Astrocyte (in vitro differentiated cells and primary cell): Measurements from ENCODE around the gene ANGEL1. TPM values are rescaled to one million over a fixed set of nuclear protein-coding genes. Genes with fewer than 3 reads are reported as not detected.

Experiments used
- DNase-seq: peaks from one replicate; pipeline ENCODE4 v3.0.0-alpha.2; 2010; ENCODE audit warnings: low read depth
- FAIRE-seq: peaks from 2 replicates; lab custom pipeline; 2011; peaks lifted over from hg19 to GRCh38; lab: Jason Lieb, UNC
- H2AFZ ChIP-seq: 2 replicates; pipeline ENCODE4 v1.6.0; 2012; ENCODE audit warnings: low read depth, low read length, inconsistent platforms
- H3K27ac ChIP-seq: 2 replicates; pipeline ENCODE4 v1.5.1; 2011; ENCODE audit warnings: low read depth, low read length, inconsistent platforms
- H3K27me3 ChIP-seq: 2 replicates; pipeline ENCODE4 v1.6.0; 2011; ENCODE audit warnings: low read length, inconsistent platforms; ENCODE audit not compliant: insufficient read depth
- H3K36me3 ChIP-seq: 2 replicates; pipeline ENCODE4 v1.5.1; 2011; ENCODE audit warnings: low read length, inconsistent platforms; ENCODE audit not compliant: insufficient read depth
- H3K4me1 ChIP-seq: 2 replicates; pipeline ENCODE4 v1.5.1; 2011; ENCODE audit warnings: low read length, inconsistent platforms; ENCODE audit not compliant: insufficient read depth
- H3K4me2 ChIP-seq: 2 replicates; pipeline ENCODE4 v1.6.0; 2012; ENCODE audit warnings: low read length, inconsistent platforms
- H3K4me3 ChIP-seq: 2 replicates; pipeline ENCODE4 v1.5.1; 2011; ENCODE audit warnings: low read depth, mild to moderate bottlenecking, low read length, inconsistent platforms; ENCODE audit not compliant: insufficient read depth
- H3K79me2 ChIP-seq: 2 replicates; pipeline ENCODE4 v1.6.0; 2012; ENCODE audit warnings: mild to moderate bottlenecking, low read length, inconsistent platforms; ENCODE audit not compliant: insufficient read depth
- H3K9ac ChIP-seq: 2 replicates; pipeline ENCODE4 v1.6.0; 2012; ENCODE audit warnings: mild to moderate bottlenecking, low read length, inconsistent platforms
- H3K9me3 ChIP-seq: 2 replicates; pipeline ENCODE4 v1.5.1; 2012; ENCODE audit warnings: low read depth, mild to moderate bottlenecking, low read length, inconsistent platforms; ENCODE audit not compliant: insufficient read depth
- H4K20me1 ChIP-seq: 2 replicates; pipeline ENCODE4 v1.6.0; 2012; ENCODE audit warnings: low read length, inconsistent platforms; ENCODE audit not compliant: insufficient read depth
- H3K27ac Mint-ChIP-seq: one replicate; pipeline ENCODE4 v1.8.0; 2021; ENCODE audit warnings: mild to moderate bottlenecking, mixed read lengths; ENCODE audit not compliant: unreplicated experiment
- H3K27me3 Mint-ChIP-seq: one replicate; pipeline ENCODE4 v1.8.0; 2021; ENCODE audit warnings: low read depth, mixed read lengths; ENCODE audit not compliant: unreplicated experiment
- H3K36me3 Mint-ChIP-seq: one replicate; pipeline ENCODE4 v1.8.0; 2021; ENCODE audit warnings: low read depth, mixed read lengths; ENCODE audit not compliant: unreplicated experiment
- H3K4me1 Mint-ChIP-seq: one replicate; pipeline ENCODE4 v1.8.0; 2021; ENCODE audit warnings: low read depth, mixed read lengths; ENCODE audit not compliant: unreplicated experiment
- H3K4me3 Mint-ChIP-seq: one replicate; pipeline ENCODE4 v1.8.0; 2021; ENCODE audit warnings: mild to moderate bottlenecking, moderate library complexity, mixed read lengths; ENCODE audit not compliant: unreplicated experiment
- H3K9me3 Mint-ChIP-seq: one replicate; pipeline ENCODE4 v1.8.0; 2021; ENCODE audit warnings: mild to moderate bottlenecking, mixed read lengths; ENCODE audit not compliant: unreplicated experiment
- CTCF ChIP-seq: IDR thresholded peaks from 2 replicates; pipeline ENCODE4 v1.5.1; 2011; ENCODE audit warnings: low read depth, mild to moderate bottlenecking, inconsistent platforms, low read length, moderate library complexity; ENCODE audit not compliant: insufficient read depth
- EZH2 ChIP-seq: IDR thresholded peaks from 2 replicates; pipeline ENCODE4 v1.6.1; 2012; ENCODE audit warnings: mild to moderate bottlenecking, low read length, inconsistent platforms; ENCODE audit not compliant: insufficient read depth
- total RNA-seq: library from RNA; stranded (reverse); gene quantifications from 2 replicates; pipeline ENCODE4 v1.2.1, GENCODE V29; 2021

The ANGEL1 gene
- total RNA-seq, 1 donor from 2014 or later, result 12.7 TPM

GRCh38 chr14:76782115-76782884, 30.4 kb downstream of the ANGEL1 start:
- peak overlapping the region; percentile 41 for H3K27ac Mint-ChIP-seq
- no peak overlapping the region for H2AFZ ChIP-seq

GRCh38 chr14:76781648-76782051, 31.0 kb downstream of the ANGEL1 start:
- Histone ChIP-seq H3K4me3 (no peak overlapping the region), H3K9ac (no peak overlapping the region), H3K79me2 (no peaks in the 10 kb centered on the region), H2AFZ (no peak overlapping the region), H3K9me3 (no peaks in the 10 kb centered on the region), H3K4me2 (no peak overlapping the region), H3K4me1 (peaks cover 14% of the 10 kb centered on the region), H3K27ac (no peak overlapping the region), H4K20me1 (peaks cover 5% of the 10 kb centered on the region), H3K36me3 (peaks cover 3% of the 10 kb centered on the region), H3K27me3 (no peaks in the 10 kb centered on the region)
- no peak for TF ChIP-seq EZH2
- no peak for TF ChIP-seq CTCF
- Mint-ChIP-seq H3K4me1 (peaks cover 20% of the 10 kb centered on the region), H3K9me3 (no peaks in the 10 kb centered on the region), H3K27ac (no peak overlapping the region), H3K27me3 (peaks cover 5% of the 10 kb centered on the region), H3K36me3 (peaks cover 13% of the 10 kb centered on the region), H3K4me3 (no peak overlapping the region)
- DNase-seq (no peak), FAIRE-seq (no peak)

More at GRCh38 chr14:76782115-76782884, 30.4 kb downstream of the ANGEL1 start:
- H3K4me1 ChIP-seq, result peaks cover 14% of the 10 kb centered on the region
- no peak overlapping the region for H3K27ac ChIP-seq
- DNase-seq, result no peak
- Mint-ChIP-seq H3K9me3 (no peaks in the 10 kb centered on the region), H3K4me3 (no peak overlapping the region), H3K4me1 (peaks cover 20% of the 10 kb centered on the region), H3K36me3 (peaks cover 12% of the 10 kb centered on the region), H3K27me3 (peaks cover 5% of the 10 kb centered on the region)
- no peak for FAIRE-seq
- no peaks in the 10 kb centered on the region for H3K79me2 ChIP-seq
- no peak overlapping the region for H3K4me2 ChIP-seq
- no peaks in the 10 kb centered on the region for H3K27me3 ChIP-seq
- peaks cover 5% of the 10 kb centered on the region for H4K20me1 ChIP-seq
- TF ChIP-seq EZH2 (no peak), CTCF (no peak)
- peaks cover 5% of the 10 kb centered on the region for H3K36me3 ChIP-seq
- no peak overlapping the region for H3K9ac ChIP-seq
- H3K9me3 ChIP-seq, result no peaks in the 10 kb centered on the region
- no peak overlapping the region for H3K4me3 ChIP-seq
